NCI-H748 treated with DMSO at 0.1 percent for 48 hours (cell line): Measurements from ENCODE around the gene ANK3.
A peak's percentile ranks its signal among the peaks of the same experiment; 100 is the strongest.

Experiments
- DNase-seq: peaks from one replicate; lab custom pipeline; 2025; lab: John Stamatoyannopoulos, UW

The ANK3 gene

DNA sequence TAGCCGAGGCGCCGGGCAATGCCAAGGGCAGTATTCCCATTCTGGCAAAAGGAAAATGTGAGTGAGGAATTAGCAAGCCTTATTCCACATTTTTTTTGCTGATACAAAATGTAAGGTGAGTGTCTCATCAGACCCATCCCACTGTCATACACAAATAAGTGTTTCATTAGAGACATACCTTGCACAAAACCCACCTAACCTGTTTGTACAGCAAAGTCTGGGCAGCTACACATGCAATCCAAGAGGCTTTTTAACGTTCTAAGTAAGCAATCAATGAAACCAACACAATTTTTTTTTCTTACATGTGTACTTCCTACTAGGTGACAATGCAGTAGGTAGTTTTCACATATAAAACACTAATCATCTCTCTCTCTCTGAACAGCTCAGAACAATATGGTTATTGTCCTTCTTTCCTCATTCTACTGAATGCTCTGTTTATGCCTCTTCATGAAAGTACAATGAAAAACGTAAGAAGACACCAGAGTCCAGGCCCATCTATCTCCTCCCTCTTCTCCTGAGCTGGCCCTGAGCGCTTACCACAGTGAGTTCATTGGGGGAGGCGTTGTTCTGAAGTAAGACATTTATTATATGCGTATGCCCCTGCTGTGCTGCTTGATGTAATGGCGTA is 217.2 kb downstream of the ANK3 start:
- peak; percentile 92 for DNase-seq

DNA sequence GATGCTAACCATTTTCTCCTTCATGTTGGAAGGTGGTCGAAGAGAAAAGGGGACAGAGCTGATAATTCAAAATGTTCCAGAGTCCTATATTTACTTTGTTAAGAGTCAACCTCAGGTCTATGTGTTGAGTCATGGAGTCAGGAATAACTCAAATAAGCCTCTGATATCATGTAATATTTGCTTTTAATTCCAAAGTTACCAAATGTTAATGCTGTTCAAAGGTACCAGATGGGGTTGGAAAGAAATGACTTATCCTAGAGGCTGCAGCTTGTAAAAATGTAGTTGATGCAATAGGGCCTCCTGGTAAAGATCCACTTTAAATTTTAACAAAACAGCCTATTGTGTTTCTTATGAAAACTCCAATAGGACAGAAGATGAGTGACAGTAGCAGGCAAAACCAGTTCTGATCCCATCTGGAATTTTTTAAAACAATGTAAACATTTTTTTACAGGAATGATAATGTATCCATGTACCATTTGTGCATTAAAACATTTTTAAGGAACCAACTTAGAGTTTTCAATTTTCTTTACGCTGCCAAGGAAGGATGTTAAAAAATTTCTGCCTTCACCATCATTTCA is 218.2 kb downstream of the ANK3 start:
- no peak for DNase-seq

DNA sequence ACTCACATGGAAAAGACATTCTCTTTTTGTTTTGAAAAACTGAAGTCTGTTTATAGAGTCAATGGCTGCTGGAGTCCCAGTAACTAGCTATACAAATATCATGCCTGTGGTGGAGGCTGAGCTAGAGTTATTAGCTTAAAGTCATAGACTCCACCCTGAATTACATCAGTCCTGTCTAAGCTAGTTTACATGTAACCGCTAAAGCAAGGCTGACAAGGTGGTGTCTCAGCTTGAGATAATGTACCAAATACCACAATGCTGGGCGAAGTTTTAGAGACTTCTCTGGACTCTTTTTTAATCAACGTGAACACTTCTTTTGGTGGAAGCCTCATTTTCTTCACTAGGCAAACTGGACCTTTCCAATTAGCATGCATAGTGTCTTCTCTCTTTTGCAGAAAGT is 219.4 kb downstream of the ANK3 start:
- no peak for DNase-seq

DNA sequence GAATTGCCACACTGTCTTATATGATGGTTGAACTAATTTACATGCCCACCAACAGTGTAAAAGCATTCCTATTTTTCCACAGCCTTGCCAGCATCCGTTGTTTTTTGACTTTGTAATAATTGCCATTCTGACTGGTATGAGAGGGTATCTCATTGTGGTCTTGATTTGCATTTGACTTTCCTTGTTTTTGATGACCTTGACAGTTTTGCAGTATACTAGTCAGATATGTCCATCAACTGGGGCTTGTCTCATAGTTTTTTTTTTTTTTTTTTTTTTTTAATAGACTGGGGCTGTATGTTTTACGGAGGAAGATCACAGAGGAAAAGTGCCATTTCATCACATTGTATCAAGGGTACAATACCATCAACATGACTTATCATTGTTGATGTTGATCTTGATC is 220.6 kb downstream of the ANK3 start:
- no peak for DNase-seq

DNA sequence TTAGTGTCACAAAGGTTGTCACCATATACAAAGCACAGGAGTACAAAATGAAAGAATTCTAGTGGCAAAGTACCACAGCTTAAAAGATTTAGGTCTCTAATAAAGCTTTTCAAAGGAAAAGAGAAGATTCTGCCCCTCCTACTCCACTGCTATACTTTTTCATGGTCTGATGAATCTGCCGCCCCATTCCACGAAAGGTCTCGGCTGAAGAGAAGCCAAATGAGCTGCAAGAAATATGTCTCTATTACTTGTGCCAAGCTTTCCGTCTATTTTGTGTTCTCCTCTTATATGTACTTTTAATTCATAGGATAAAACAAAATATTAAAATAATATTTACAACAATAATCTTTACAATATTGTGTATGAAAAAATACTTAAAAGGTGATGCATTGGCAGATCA is 222.6 kb downstream of the ANK3 start:
- DNase-seq, result no peak

DNA sequence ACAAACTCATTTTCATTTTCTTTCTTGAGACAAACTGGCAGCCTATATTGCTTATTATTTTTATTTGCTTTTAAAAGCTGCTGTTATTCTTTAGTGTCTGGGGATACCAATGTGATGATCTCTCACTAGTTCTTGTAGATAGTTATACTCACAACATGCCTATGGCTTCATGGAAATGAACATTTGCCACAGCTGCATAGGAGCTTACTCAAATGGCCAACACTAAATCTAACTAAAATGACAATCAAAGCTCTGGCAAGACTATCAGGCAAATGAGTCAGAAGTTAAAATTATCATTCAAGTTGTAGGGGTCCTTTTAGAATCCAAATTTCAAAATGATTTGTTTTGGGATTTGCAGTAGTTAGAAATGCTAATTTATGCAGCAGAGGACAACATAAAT is 225.9 kb downstream of the ANK3 start:
- DNase-seq, result no peak

DNA sequence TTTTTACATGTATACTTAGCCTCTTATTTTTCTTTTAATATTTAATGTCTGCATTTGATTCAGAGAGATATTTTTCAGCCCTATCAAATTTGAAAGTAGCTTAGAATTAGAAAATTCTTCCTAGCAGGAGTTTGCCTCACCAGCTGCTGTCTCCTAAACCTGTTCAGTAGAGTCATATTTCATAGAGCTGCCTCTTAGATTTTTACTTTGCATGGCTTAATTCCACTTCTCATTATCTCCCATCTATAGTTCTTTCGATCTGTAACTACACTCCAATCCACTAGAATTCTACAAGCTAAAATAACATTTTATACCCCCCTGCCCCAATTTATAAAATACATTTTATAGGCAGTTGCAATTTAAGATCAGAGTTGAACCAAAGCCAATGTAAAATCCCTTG is 227.0 kb downstream of the ANK3 start:
- no peak for DNase-seq

DNA sequence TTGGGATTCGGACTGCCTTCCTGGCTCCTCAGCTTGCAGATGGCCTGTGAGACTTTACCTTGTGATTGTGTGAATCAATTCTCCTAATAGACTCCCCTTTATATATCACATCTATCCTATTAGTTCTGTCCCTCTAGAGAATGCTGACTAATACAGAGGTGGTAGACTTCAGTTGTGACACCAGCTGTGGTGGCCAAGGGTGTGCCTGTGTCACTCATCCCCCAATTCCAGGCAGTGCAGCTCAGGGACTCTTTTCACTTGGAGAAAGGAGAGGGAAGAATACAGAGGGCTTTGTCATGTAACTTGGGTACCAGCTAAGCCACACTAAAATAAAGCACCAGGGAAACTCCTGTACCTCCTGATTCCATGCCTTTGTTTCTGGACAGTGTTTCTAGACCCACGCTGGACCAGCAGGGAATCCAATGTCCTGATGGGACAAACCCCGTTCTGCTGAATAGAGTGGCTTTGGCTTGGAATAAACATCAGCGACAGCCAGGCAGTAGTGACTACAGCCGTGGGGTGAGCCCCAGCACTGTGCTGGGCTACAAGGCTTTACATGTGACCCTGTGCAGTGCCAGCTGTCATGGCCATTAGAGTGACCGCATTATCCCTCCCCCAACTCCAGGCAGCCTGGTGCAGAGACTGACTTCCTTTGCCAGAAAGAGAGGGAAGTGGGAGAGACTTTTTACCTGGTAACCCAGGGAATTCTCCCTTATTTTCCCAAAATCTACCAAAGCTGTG is 233.6 kb downstream of the ANK3 start:
- DNase-seq, result no peak

DNA sequence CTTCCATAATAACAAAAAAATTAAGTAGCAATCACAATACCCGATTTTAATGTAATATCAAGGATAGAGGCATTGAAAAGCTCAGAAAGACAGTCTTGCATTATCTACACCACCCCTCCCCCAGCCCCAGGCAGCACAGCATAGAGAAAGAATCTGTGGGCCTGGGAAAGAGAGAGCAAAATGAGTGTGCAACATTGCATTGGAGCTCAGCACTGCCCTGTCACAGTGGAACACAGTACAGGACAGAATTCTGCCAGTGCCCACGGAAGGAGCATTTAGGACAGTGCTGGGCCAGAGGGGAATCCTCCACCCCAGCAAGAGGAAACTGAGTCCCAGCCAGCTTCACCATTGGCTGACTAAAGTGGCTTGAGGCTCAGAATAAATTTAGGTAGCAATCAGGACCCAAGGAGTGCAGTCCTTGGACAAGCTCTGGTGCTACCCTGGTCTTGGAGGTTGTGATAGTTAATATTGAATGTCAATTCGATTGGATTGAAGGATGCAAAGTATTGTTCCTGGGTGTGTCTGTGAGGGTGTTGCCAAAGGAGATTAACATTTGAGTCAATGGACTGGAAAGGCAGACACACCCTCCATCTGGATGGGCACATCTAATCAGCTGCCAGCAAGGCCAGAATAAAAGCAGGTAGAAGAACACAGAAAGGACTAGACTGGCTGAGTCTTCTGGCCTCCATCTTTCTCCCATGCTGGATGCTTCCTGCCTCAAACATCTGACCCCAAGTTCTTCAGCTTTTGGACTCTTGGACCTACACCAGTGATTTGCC is 234.4 kb downstream of the ANK3 start:
- no peak for DNase-seq

DNA sequence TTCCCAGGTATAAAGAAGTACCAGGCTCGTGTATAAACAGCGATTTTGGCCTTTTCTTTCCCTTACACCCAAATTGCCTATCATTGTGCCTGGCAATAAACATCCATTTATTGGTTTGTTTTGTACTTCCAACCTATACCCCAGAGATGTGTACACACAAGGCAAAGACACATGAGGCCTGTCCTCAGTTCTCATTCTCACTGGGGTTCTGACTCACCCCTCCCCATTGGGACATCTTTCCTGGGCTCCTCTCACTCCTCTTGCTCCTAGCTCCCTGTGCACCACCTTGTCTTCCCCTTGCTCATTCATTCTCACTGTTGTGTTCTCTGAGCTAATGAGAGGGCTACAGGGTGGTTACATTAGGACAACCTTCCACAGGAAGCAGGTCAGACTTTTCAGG is 240.7 kb downstream of the ANK3 start:
- DNase-seq, result no peak

DNA sequence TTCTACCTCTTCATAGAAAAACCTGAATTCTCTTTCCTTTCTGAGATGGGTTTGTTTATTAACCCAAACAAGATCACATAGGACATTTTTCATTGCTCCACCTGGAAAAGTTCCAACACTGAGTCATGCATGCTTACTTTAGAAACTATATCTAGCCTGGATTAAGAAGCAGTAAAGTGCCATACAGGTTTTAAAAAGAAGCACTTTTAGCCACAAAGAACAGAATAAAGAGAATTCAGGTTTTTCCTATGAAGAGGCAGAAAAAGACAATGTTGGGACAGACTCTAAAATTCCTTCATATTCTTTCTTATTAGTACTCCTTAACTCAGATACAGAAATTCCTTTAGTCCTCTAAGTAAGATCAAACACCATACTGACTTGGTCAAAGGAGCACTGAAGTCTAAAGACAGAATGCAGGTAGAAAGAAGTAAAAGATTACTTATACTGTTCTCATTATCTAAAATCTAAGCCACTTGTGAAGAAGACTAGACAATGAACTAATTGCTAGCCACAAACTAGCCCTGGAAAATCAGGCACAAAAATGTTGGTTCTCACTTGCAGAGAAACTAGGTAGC is 241.3 kb downstream of the ANK3 start:
- no peak for DNase-seq

DNA sequence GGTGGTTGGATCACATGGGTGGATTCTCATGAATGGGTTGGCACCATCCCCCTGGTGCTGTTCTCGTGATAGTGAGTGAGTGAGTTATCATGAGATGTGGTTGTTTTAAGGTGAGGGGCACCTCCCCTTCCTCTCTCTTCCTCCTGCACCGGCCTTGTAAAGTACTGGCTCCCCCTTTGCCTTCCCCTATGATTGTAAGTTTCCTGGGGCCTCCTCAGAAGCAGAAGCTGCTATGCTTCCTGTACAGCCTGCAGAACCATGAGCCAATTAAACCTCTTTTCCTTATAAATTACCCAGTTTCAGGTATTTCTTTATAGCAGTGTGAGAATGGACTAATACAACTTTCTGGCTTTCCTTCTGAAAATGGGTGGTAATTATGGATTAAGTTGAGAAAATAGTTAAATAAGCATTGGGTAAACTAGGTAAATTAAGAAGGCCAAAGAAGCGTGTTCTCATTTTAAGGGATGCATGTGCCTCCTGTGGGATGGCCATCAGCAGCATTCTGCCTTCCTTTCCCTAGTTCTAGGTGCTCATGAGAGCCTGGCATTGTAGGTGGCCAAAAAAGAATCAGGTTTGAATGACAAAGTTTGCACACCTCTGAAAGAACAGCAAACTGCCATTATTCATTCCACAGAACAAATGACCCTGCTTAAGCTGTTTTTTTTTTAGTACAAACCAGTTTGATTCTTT is 242.0 kb downstream of the ANK3 start:
- DNase-seq, result no peak

DNA sequence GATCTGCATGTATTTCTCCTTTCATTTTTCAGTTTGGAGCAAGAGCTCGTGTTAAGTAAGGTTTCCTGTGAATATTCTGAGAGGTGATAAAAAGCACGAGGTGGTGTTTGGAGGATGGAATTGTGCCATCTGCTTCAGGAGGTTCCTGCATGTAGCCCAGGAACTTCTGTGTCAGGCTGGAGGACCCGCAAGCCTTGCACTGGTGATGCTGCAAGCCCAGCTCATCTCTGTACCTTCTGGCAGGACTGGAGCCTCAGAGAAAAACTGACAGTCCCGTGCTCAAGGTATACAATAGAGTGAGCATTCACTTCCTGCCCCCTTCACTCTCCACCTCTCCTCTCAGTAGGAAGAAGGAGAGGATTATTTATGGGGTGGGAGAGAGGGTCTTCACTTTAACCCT is 242.7 kb downstream of the ANK3 start:
- no peak for DNase-seq

DNA sequence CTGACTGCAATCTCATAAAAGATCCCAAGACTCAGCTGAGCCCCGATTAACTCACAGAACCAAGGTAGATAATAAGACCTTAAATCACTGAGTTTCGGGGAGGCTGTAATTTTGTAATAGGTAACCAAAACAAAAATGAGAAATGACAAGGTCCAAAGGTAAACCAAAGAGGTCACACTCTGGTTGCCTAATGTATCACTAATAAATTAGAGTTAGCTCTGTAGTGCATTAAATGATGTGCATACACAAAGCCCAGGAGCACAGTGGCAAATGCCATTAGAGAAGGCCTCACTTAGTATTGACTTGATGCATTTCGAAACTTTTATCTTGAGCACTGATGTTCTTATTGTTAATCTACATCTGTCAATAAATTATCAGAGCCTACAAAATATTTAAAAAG is 245.6 kb downstream of the ANK3 start:
- DNase-seq, result no peak

DNA sequence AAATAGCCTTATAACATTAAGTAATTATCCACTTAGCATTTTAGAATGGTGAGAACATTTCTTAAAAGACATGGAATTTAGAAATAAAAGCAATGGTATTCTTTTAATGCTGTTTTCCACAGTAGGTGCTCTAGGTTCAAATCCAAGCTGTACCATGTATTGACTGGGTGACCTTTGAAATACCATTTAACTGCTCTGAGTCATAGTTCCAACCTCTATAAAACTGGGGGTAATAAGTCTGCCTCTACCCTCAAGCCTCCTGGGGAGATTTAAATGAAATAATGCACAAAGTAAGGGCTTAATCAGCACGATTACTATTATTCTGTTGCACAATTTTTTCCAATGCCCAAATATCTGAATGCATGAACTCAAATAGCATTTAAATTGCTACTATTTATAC is 246.9 kb downstream of the ANK3 start:
- DNase-seq, result no peak

DNA sequence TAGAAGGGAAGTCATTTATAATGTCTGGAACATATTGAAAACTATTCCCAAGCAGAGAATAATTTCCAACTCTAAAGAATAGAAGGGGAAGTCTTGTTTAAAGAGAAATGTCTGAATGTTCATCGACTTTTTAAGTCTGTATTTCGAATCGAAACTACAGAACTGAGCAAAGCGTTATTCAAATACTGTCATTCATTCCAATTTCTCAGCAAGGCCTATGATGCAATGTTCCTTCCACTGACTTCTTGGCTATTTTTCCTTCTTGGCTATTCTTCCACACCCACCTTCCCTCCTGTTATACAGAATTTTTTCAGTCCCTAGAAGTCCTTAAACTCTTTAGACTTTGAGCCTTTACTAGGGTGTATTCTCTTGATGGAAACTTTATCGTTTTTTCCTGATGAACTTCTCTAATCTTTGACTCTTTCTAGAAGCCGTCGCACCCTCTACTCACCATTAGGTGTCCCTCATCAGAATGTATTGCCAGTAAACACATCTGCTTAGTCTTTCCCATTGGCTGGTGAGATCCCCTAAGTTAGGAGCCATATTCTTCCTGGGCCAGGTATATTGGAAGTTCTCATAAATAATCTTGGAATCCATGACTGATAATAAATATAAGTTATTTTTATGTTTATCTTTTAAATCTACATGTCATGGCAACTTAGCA is 247.6 kb downstream of the ANK3 start:
- no peak for DNase-seq

DNA sequence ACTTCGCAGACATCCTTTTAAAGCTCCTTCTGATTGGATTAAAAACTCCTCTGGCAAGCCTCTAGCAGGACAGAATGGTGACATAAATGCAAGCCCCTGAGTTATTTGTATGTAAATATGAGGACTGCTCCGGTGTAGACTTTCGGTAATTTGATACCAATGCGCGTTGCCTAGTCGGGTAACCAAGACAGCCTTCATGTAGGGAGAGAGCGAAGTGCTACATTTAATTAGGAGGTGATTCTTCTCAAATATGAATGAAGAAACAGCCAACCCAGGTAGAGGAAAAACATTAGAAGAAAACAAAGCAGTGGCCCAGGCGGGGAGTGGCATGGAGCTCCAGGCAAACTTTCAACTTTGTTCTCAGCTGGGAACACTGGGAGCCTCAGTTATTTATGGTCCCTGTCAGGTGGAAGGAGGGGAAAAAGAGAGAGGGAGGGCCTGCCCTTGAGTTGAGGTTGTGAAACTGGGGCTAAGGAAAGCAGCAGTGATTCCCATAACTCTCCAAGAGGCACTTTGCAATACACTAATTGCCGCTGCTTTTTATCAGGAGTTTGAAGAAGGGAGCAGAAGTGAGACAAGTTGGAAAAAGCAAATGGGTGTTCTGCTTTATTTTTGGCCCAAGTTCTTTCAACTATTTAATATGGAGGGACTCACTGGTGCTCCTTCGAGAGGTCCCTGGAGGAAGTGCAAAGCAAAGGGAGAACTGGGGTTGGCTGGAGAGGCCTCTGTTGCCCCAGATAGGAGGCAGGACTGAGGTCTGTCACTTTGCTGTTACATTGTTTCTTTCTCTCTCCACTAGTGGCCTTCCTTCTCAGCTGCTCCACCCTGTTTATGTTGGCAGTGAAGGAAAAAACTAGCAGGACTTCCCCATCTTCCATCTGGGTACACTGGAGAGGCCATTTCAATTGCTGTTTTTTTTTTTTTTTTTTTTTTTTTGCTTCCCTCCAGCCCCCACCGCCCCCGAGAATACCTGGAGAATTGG is 248.7 kb downstream of the ANK3 start:
- peak; percentile 81 for DNase-seq

DNA sequence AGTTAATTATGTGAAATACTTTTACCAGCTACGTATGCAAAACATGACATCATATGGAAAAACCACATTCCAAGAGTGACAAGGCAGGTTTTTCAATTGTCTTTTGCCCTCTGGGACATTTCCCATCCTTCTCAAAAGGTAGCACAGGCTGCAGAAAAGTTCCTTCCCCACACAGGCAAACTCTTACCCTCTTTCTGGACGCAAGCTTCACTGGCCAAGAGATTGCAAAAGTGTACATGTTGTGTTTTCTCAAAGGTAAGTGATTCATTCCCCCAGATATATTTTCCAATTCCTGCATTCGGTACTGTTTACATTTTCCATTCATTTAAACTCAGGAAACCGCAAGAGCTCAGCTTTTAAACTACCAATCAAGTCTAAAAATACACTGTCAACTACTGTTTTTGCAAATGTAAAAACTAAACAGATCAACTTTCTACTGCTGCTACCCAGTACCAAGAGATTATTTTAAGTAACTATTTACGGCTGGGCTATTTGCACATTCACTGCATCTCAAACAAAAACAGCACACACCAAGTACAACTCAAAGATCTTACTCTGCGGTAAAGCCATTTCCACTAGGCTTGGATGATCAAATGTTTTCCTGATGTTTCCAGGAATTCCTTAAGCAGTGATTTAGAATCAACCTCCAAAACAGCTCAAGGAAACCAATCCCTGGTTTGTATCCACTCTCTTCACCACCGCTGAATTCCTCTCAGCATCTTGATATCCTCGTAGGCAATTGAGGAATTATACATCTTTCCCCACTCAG is 249.7 kb downstream of the ANK3 start:
- no peak for DNase-seq

DNA sequence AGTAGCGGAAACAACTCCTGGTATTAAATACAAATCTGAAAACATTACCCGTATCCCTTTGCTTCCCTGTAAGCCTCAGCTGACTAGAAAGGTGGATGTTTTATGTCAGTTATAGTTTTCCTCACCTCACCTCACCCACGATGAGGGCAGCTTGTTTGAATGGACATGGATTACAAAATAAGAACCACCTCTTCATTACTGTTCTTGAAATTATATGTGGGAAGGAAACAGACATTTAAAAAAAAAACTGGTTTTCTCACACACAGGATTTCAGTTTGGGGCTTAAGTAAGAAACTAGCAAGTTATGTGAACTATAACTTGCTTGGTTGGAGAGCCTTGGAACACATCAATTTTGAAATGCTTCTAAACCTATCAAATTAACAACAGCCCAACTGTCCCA is 250.4 kb downstream of the ANK3 start:
- no peak for DNase-seq
